ENCODE measurements around the gene SPEN. TPM values are rescaled to one million over a fixed set of nuclear protein-coding genes. Genes with fewer than 3 reads are reported as not detected.
A peak's percentile ranks its signal among the peaks of the same experiment; 100 is the strongest.

The SPEN gene
- total RNA-seq, 1 donor from 2014 or later: 35.0 TPM

GRCh38 chr1:15799928-15800835 lies 47.3 kb upstream of the SPEN start:
- FAIRE-seq (no peak), DNase-seq (ENCODE audit: low read depth) (peak; percentile 19)
- peaks cover 55% of the 10 kb centered on the region for H3K4me1 Mint-ChIP-seq (ENCODE audit: low read depth, unreplicated experiment)
- peak overlapping the region; percentile 95 for H3K27ac Mint-ChIP-seq (ENCODE audit: unreplicated experiment)
- H3K9me3 ChIP-seq (ENCODE audit: insufficient read depth, low read depth, low read length): no peaks in the 10 kb centered on the region
- H3K36me3 Mint-ChIP-seq (ENCODE audit: low read depth, unreplicated experiment): no peaks in the 10 kb centered on the region
- TF ChIP-seq CTCF (IDR thresholded peaks at IDR 0.05; ENCODE audit: insufficient read depth, low read depth, low read length) (no peak), EZH2 (IDR thresholded peaks at IDR 0.05; ENCODE audit: insufficient read depth, low read length) (no peak)
- no peaks in the 10 kb centered on the region for H3K27me3 Mint-ChIP-seq (ENCODE audit: low read depth, unreplicated experiment)
- no peaks in the 10 kb centered on the region for H4K20me1 ChIP-seq (ENCODE audit: insufficient read depth, low read length)
- H3K4me2 ChIP-seq (ENCODE audit: low read length): peak overlapping the region; percentile 69
- no peaks in the 10 kb centered on the region for H3K79me2 ChIP-seq (ENCODE audit: insufficient read depth, low read length)
- H3K4me3 ChIP-seq (ENCODE audit: insufficient read depth, low read depth, low read length): no peak overlapping the region
- no peaks in the 10 kb centered on the region for H3K9me3 Mint-ChIP-seq (ENCODE audit: unreplicated experiment)
- H3K4me1 ChIP-seq (ENCODE audit: insufficient read depth, low read length): peaks cover 62% of the 10 kb centered on the region
- no peaks in the 10 kb centered on the region for H3K27me3 ChIP-seq (ENCODE audit: insufficient read depth, low read length)
- no peaks in the 10 kb centered on the region for H3K36me3 ChIP-seq (ENCODE audit: insufficient read depth, low read length)
- peak overlapping the region; percentile 72 for H3K9ac ChIP-seq (ENCODE audit: low read length)
- H2AFZ ChIP-seq (ENCODE audit: low read depth, low read length): peak overlapping the region; percentile 3
- H3K27ac ChIP-seq (ENCODE audit: low read depth, low read length): peak overlapping the region; percentile 86
- peak overlapping the region; percentile 11 for H3K4me3 Mint-ChIP-seq (ENCODE audit: unreplicated experiment)

- Histone ChIP-seq H3K4me3 (ENCODE audit: insufficient read depth, low read depth, low read length) (no peak overlapping the region), H3K9me3 (ENCODE audit: insufficient read depth, low read depth, low read length) (no peaks in the 10 kb centered on the region), H3K4me1 (ENCODE audit: insufficient read depth, low read length) (peaks cover 45% of the 10 kb centered on the region), H3K27me3 (ENCODE audit: insufficient read depth, low read length) (no peaks in the 10 kb centered on the region), H3K4me2 (ENCODE audit: low read length) (peak overlapping the region; percentile 7), H4K20me1 (ENCODE audit: insufficient read depth, low read length) (no peaks in the 10 kb centered on the region), H3K9ac (ENCODE audit: low read length) (no peak overlapping the region), H2AFZ (ENCODE audit: low read depth, low read length) (no peak overlapping the region), H3K36me3 (ENCODE audit: insufficient read depth, low read length) (no peaks in the 10 kb centered on the region), H3K27ac (ENCODE audit: low read depth, low read length) (no peak overlapping the region), H3K79me2 (ENCODE audit: insufficient read depth, low read length) (no peaks in the 10 kb centered on the region)
- H3K27me3 Mint-ChIP-seq (ENCODE audit: low read depth, unreplicated experiment): no peaks in the 10 kb centered on the region
- FAIRE-seq (no peak), DNase-seq (ENCODE audit: low read depth) (peak; percentile 36)
- no peaks in the 10 kb centered on the region for H3K36me3 Mint-ChIP-seq (ENCODE audit: low read depth, unreplicated experiment)
- H3K9me3 Mint-ChIP-seq (ENCODE audit: unreplicated experiment): no peaks in the 10 kb centered on the region
- peak overlapping the region; percentile 54 for H3K4me3 Mint-ChIP-seq (ENCODE audit: unreplicated experiment)
- TF ChIP-seq EZH2 (IDR thresholded peaks at IDR 0.05; ENCODE audit: insufficient read depth, low read length): no peak
- no peak overlapping the region for H3K27ac Mint-ChIP-seq (ENCODE audit: unreplicated experiment)
- peaks cover 42% of the 10 kb centered on the region for H3K4me1 Mint-ChIP-seq (ENCODE audit: low read depth, unreplicated experiment)
Measured at GRCh38 chr1:15802234-15802965, 45.1 kb upstream of the SPEN start.

GRCh38 chr1:15803380-15803779 lies 44.1 kb upstream of the SPEN start:
- H3K36me3 ChIP-seq (ENCODE audit: insufficient read depth, low read length): no peaks in the 10 kb centered on the region
- H2AFZ ChIP-seq (ENCODE audit: low read depth, low read length): no peak overlapping the region
- H3K4me2 ChIP-seq (ENCODE audit: low read length): no peak overlapping the region
- no peaks in the 10 kb centered on the region for H3K36me3 Mint-ChIP-seq (ENCODE audit: low read depth, unreplicated experiment)
- H3K4me1 ChIP-seq (ENCODE audit: insufficient read depth, low read length): peaks cover 41% of the 10 kb centered on the region
- H3K27me3 ChIP-seq (ENCODE audit: insufficient read depth, low read length): no peaks in the 10 kb centered on the region
- no peak overlapping the region for H3K27ac Mint-ChIP-seq (ENCODE audit: unreplicated experiment)
- no peak overlapping the region for H3K9ac ChIP-seq (ENCODE audit: low read length)
- H3K4me3 Mint-ChIP-seq (ENCODE audit: unreplicated experiment): no peak overlapping the region
- H3K27ac ChIP-seq (ENCODE audit: low read depth, low read length): no peak overlapping the region
- no peaks in the 10 kb centered on the region for H4K20me1 ChIP-seq (ENCODE audit: insufficient read depth, low read length)
- H3K9me3 Mint-ChIP-seq (ENCODE audit: unreplicated experiment): no peaks in the 10 kb centered on the region
- H3K79me2 ChIP-seq (ENCODE audit: insufficient read depth, low read length): no peaks in the 10 kb centered on the region
- no peak overlapping the region for H3K4me3 ChIP-seq (ENCODE audit: insufficient read depth, low read depth, low read length)
- peaks cover 39% of the 10 kb centered on the region for H3K4me1 Mint-ChIP-seq (ENCODE audit: low read depth, unreplicated experiment)
- H3K9me3 ChIP-seq (ENCODE audit: insufficient read depth, low read depth, low read length): no peaks in the 10 kb centered on the region
- no peak for DNase-seq (ENCODE audit: low read depth)
- no peak for TF ChIP-seq EZH2 (IDR thresholded peaks at IDR 0.05; ENCODE audit: insufficient read depth, low read length)
- peak; percentile 40 for TF ChIP-seq CTCF (IDR thresholded peaks at IDR 0.05; ENCODE audit: insufficient read depth, low read depth, low read length)
- H3K27me3 Mint-ChIP-seq (ENCODE audit: low read depth, unreplicated experiment): peaks cover 2% of the 10 kb centered on the region
- no peak for FAIRE-seq

Measured in astrocyte (in vitro differentiated cells and primary cell).